Anterior cingulate cortex (tissue), 58 donors: ENCODE results near the gene REXO4.
"Not testable (repeated sequence)": the region's sequence is repeated elsewhere in the genome, so short reads cannot be mapped to it uniquely, and the experiment has no call there.

Experiments
- DNase-seq, 58 donors: peaks; one replicate each; lab custom pipeline; 2025; lab: John Stamatoyannopoulos, UW

REXO4 gene

GRCh38 chr9:133451865-133452264, 34.1 kb upstream of the REXO4 start:
- not testable (repeated sequence) for DNase-seq

GRCh38 chr9:133449760-133450159, 31.9 kb upstream of the REXO4 start:
- no peak for DNase-seq

GRCh38 chr9:133448487-133448972, 30.7 kb upstream of the REXO4 start:
- no peak for DNase-seq

GRCh38 chr9:133445293-133445969, 27.6 kb upstream of the REXO4 start:
- no peak for DNase-seq

- DNase-seq, result no peak
These were observed 26.2 kb upstream of the REXO4 start for GRCh38 chr9:133443982-133444381.

GRCh38 chr9:133443248-133443647, 25.4 kb upstream of the REXO4 start:
- no peak for DNase-seq

- no peak for DNase-seq
These were observed 23.8 kb upstream of the REXO4 start for GRCh38 chr9:133441571-133441970.

GRCh38 chr9:133440874-133441273, 23.1 kb upstream of the REXO4 start:
- peak in 2 of 58 donors; percentile 13 to 27 for DNase-seq

GRCh38 chr9:133439337-133439736, 21.5 kb upstream of the REXO4 start:
- DNase-seq, result no peak

- DNase-seq, result no peak
These were observed 20.1 kb upstream of the REXO4 start for GRCh38 chr9:133437753-133438531.

- no peak for DNase-seq
These were observed 18.9 kb upstream of the REXO4 start for GRCh38 chr9:133436681-133437080.

- DNase-seq, result no peak
These were observed 15.6 kb upstream of the REXO4 start for GRCh38 chr9:133433351-133433843.

GRCh38 chr9:133430244-133430643, 12.4 kb upstream of the REXO4 start:
- no peak for DNase-seq

GRCh38 chr9:133429641-133430161, 11.9 kb upstream of the REXO4 start:
- DNase-seq, result no peak

- DNase-seq, result no peak
These were observed 11.4 kb upstream of the REXO4 start for GRCh38 chr9:133429214-133429613.

- DNase-seq, result no peak
These were observed 10.8 kb upstream of the REXO4 start for GRCh38 chr9:133428617-133429101.

- no peak for DNase-seq
These were observed 10.0 kb upstream of the REXO4 start for GRCh38 chr9:133427658-133428348.

- no peak for DNase-seq
These were observed 8.2 kb upstream of the REXO4 start for GRCh38 chr9:133426011-133426410.

- no peak for DNase-seq
These were observed 7.3 kb upstream of the REXO4 start for GRCh38 chr9:133425049-133425632.

- no peak for DNase-seq
These were observed 6.4 kb upstream of the REXO4 start for GRCh38 chr9:133424187-133424586.
